Measurements from ENCODE around the gene SLC41A2.

DNA sequence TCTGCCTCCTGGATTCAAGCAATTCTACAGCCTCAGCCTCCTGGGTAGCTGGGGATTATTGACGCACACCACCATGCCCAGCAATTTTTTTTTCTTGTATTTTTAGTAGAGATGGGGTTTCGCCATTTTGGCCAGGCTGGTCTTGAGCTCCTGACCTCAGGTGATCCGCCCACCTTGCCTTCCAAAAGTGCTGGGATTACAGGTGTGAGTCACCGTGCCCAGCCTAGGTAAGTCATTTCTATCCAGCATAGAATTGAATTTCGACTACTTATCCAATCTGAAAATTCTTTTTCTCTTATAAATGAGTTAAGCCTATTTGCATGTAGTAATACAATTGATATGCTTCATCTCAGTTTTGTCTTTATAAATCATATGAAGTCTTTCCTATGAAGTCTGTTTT lies 15.2 kb upstream of the SLC41A2 start:
- TF ChIP-seq ELF4 (IDR thresholded peaks at IDR 0.05) (no peak), L3MBTL2 (conservative IDR thresholded peaks at IDR 0.05) (no peak), BHLHE40 (IDR thresholded peaks at IDR 0.05; ENCODE audit: borderline replicate concordance) (no peak), SUZ12 (IDR thresholded peaks at IDR 0.05) (no peak), ZNF384 (IDR thresholded peaks at IDR 0.05) (no peak), TARDBP (IDR thresholded peaks at IDR 0.05) (no peak), LEF1 (IDR thresholded peaks at IDR 0.05; ENCODE audit: borderline replicate concordance) (no peak), ARNT (IDR thresholded peaks at IDR 0.05) (no peak), NFRKB (IDR thresholded peaks at IDR 0.05) (no peak), SP1 (IDR thresholded peaks at IDR 0.05) (no peak), FOXK2 (IDR thresholded peaks at IDR 0.05) (no peak), FOXM1 (IDR thresholded peaks at IDR 0.05; ENCODE audit: borderline replicate concordance) (no peak)
- TF ChIP-seq, protein P1, sequence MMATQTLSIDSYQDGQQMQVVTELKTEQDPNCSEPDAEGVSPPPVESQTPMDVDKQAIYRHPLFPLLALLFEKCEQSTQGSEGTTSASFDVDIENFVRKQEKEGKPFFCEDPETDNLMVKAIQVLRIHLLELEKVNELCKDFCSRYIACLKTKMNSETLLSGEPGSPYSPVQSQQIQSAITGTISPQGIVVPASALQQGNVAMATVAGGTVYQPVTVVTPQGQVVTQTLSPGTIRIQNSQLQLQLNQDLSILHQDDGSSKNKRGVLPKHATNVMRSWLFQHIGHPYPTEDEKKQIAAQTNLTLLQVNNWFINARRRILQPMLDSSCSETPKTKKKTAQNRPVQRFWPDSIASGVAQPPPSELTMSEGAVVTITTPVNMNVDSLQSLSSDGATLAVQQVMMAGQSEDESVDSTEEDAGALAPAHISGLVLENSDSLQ (IDR thresholded peaks at IDR 0.05): no peak

Measured in HEK293T (cell line).